GM18868 (cell line): ENCODE measurements around the gene HOXB3.
"Not testable (repeated sequence)": the region's sequence is repeated elsewhere in the genome, so short reads cannot be mapped to it uniquely, and the experiment has no call there.

ENCODE experiments used
- ATAC-seq: cut with Tn5 transposase; IDR thresholded peaks from one replicate; pipeline ENCODE4 v1.9.1; 2021; ENCODE audit warnings: mild to moderate bottlenecking, moderate library complexity; ENCODE audit not compliant: unreplicated experiment

Gene HOXB3

DNA sequence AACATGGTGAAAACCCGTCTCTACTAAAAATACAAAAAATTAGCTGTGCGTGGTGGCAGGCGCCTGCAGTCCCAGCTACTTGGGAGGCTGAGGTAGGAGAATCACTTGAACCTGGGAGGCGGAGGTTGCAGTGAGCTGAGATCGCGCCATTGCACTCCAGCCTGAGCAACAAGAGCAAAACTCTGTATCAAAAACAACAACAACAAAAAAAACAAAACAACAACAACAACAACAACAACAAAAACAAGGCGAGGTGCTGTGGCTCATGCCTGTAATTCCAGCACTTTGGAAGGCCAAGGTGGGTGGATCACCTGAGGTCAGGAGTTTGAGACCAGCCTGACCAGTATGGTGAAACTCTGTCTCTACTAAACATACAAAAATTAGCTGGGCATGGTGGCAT is 80.3 kb downstream of the HOXB3 start:
- not testable (repeated sequence) for ATAC-seq

DNA sequence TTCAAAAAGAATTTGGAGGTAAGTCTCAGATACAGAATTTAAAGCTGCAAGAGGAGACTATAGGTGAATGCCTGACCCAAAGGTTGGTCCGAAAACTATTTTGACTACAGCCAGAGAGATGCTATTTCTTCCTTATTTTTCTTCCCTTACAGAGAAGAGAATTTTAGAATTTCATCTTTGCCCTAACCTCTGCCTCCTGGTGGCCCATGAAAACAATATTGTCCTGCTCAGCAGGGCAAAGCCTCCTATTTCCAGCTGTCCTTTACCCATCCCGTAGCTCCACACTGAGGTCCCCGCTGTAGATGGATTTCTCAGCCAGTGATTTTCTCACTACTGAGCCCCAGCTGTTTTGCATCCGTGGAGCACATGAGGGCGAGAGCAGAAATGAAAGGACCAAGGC is 83.8 kb downstream of the HOXB3 start:
- no peak for ATAC-seq

GRCh38 chr17:48505788-48506187 is 84.3 kb downstream of the HOXB3 start:
- peak; percentile 91 for ATAC-seq

- no peak for ATAC-seq
These were observed 85.1 kb downstream of the HOXB3 start for GRCh38 chr17:48504953-48505352.

DNA sequence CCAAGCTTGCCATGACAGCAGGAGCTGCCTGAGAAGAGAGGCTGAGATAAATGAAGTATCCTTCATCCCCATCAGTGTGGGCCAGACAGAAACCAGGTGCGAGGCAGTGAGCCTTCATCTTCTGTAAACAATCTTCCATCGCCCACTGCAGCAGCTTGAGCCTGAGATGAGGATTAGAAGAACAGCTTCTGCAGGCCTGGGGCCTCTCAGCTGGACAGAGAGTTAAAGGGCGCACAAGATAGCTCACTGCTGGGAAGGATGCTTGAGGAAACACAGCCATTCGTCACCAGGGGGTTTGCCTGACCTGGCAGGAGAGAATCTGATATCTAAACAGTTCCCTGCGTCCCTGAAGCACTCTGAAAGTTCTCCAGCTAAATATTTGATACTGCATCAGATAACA is 86.3 kb downstream of the HOXB3 start:
- ATAC-seq = no peak

- no peak for ATAC-seq
These were observed 87.1 kb downstream of the HOXB3 start for GRCh38 chr17:48502901-48503300.

- ATAC-seq = no peak
These were observed 87.7 kb downstream of the HOXB3 start for GRCh38 chr17:48502312-48502711.

DNA sequence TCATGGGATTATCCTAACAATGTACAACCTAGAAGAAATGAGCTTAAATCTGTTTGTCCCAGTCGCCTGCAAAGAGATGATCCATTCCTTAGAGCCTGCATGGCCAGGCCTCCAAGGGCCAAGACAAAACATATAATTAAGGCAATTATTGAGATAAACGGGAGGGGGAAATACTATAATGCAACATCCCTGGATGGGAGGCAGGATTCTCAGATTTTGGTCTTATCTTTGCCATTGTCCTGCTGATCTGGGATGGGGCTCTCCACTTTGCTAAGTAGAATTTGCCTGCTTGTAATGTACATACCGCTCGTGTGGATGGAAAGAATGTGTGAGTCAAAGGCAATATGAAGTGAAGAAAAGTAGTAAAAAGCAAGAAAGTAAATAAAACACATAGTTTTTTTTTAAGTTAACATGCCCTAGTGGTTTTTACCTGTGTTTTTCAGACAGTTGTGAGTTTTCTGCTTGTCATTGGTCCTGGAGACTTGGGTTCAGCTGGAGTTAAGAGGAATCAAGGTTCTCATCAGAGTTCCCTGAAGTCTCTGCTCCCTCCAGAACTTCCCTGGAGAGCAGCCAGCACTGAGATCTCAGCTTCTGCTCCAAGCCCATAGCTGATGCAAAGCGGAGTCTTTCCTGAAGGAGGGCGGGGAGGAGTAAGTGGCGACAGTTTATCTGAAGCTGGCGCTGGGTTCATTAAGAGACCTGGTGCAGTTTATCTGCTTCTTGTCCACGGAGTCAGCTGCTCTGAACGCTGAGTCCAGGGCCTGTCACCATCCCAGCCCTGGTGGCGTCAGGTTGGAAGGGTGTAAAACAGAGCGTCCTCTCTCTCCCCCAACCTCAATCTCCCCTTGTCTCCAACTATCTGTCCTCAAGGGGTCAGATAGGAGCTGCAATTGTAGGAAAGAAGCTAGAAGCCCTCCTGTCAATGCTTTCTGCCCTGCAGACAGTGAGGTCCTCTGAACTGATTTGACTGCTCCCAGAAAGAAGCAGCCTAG is 89.3 kb downstream of the HOXB3 start:
- ATAC-seq = no peak

DNA sequence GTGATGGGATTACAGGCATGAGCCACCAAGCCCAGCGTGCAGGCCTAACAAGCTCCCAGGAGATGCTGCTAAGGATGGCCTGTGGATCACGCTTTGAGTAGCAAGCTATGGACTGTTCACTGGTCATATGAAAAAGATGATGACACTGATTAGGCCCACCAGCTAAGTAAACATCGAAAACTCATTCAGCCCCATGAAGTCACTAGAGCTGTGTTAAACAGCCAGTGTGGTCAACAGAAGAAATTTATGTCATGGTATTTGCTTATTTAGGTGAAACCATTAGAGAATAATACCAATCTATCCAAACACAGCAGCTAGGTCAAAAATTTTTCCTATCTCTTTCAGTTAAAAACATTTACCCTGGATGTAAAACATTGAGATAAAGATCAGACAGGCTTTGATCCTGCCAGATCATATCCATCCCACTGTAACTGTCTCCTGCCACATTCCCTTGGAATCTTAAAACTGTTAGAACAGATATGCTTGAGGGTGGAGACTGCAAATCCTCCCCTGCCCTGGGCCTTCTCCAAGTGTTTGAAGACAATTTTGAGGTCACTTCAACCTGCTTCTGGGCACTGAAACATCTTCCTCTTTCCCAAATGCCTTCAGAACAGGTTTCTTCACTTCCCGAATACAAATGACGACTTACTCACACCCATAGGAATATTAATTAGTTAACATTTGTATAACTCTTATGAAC is 90.2 kb downstream of the HOXB3 start:
- ATAC-seq = no peak

- no peak for ATAC-seq
These were observed 90.8 kb downstream of the HOXB3 start for GRCh38 chr17:48499248-48499647.
